GM19328 (cell line): ENCODE data around the gene SH3GL3.

Experiments
- ATAC-seq: cut with Tn5 transposase; IDR thresholded peaks from one replicate; pipeline ENCODE4 v1.9.1; 2021; ENCODE audit warnings: mild to moderate bottlenecking, moderate library complexity; ENCODE audit not compliant: unreplicated experiment

SH3GL3 gene

DNA sequence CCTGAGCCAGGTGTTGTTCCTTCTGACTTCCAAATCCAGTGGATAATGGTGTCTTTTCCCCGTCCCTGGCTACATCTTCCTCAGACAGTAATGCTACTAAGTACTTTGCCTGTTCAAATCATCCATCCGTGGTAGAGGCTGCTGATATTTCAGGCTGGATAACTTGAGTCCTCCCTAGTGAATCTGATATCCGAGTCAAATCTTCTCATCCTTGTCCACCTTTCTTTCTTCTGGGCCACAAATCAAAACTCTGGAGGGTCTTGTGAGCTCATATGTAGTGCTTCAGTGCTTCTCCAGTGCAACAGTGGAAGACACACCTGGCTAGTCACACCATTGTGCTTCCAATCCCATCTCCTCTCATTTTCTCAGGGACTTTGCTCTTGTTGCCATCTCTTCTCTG is 11.2 kb downstream of the SH3GL3 start:
- no peak for ATAC-seq

DNA sequence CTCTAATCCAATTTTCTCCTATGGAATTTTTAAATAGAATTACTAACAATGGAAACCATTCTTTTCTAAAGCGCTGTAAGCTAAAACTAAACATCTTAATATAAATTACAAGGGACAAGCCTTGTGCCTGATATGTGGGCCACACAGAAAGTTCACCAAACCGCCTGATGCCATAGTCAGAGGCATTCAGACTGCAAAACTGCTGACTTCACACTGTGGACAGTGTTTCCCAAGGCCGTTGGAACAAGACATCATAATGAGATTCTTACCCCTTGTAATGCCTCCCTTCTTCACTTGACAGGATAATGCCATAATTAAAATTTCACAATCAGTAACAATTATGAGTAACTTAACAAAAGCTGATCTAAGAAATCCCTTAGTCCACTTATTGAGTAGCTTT is 14.9 kb downstream of the SH3GL3 start:
- ATAC-seq = no peak

DNA sequence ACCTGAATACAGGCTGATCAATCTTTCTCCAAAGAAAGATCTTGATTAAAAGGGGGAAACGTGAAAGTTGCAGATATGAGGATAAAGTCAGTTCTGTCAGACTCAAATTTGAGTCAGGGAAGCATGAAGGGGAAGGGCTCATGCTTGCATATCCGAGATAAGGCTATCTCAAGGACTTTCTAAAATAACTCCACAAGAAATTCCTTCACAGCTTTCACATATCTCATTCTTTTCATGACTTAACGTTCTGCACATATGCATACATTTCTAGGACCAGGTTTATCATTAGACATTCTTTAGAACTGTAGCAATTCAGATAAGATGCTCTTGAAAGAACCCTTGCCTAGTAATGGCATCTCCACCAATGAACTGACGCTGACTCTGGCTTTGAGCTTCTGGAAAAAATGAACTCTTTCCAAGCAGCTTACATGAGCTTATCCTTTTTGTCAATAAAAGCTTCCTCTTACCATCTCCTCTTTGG is 15.9 kb downstream of the SH3GL3 start:
- no peak for ATAC-seq

DNA sequence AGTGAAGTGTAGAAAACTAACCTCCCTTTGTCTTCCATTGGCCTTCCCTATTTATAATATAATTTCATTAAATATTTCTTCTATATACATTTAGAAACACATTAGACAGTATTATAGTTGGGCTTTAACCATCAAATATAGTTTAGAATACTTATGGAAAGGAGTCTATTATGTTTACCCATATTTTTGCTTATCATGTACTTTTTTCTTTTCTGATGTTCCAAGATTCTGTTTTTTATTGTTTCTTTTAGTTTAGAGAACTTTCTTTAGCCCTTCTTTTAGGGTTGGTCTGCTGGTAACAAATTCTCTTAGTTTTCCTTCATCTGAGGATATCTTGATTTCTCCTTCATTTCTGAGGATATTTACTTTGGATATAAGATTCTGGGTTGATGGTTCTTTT is 23.7 kb downstream of the SH3GL3 start:
- ATAC-seq = no peak

DNA sequence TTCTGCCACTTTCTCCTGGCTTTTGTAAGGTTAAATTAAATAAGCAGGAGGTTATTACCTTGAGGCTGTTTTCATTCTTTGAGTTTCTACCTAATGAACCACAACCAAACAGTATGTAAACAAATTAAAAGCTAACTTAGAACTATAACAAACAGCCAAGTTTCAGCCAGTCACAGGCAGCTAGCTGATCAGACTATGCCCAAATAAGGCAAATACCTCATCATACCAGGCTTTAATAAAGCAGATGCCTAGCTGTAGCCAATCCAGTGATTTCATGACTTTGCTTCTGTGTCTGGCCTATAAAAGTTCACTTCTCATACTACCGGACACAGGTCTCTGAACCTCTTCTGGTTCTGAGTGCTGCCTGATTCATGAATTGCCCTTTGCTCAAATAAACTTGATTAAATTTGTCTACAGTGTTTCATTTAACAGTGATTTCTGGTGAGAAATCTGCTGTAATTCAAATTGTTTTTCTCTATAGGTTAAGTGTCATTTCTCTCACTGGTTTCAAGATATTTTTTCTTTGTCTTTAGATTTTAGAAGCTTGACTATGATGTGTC is 24.2 kb downstream of the SH3GL3 start:
- ATAC-seq = no peak

DNA sequence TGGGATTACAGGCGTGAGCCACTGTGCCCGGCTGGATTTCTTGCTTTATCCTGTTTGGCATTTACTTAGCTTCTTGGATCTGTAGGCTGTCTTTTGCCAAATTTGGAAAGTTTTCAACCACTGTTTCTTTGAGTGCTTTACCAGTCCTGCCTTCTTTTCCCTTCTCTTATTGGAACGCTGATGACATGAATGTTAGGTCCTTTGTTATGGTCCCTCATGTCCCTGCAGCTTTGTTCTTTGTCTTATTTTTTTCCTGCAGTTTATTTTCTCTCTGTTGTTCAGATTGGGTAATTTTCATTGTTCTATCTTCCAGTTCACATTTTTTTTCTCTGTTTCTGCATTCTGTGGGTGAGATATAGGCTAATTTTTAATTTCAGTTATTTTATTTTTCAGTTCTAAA is 25.0 kb downstream of the SH3GL3 start:
- no peak for ATAC-seq

DNA sequence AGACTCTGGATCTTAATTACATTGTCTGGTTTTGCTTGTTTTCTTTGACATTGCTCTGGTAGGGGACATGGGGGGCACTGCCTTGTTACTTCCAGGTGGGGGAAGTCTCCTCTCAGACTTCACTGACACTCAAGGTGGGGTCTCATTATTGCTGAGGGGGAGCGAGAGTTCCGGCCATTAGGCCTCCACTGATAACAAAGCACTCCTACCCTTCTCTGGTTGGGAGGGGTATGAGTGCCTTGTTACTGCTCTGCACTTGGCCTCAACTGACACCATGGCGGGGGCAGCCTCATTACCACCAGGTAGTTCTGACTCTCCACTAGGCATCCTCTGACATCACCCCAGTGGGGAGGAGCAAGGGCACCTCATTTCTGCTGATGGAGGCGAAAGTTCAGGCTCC is 25.7 kb downstream of the SH3GL3 start:
- ATAC-seq = no peak

DNA sequence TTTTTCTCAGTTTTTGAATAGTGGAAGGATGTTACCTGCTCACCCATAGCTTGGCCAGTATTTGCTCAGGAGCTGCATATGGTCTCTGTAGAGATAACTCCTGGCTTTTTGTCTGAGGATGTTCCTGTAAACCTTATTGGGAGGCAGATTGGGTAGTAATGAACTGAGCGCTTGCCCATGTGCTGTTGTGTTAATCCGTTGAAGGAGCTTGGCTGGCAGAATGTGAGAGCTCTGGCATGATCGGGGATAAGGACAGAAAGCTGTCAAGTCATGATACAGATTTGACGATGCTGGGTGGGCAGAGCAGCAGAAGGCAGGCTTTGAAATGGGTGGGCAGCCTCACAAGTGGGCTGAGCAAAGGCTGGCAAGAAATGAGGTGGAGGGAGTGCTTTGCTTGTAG is 27.4 kb downstream of the SH3GL3 start:
- ATAC-seq = no peak

DNA sequence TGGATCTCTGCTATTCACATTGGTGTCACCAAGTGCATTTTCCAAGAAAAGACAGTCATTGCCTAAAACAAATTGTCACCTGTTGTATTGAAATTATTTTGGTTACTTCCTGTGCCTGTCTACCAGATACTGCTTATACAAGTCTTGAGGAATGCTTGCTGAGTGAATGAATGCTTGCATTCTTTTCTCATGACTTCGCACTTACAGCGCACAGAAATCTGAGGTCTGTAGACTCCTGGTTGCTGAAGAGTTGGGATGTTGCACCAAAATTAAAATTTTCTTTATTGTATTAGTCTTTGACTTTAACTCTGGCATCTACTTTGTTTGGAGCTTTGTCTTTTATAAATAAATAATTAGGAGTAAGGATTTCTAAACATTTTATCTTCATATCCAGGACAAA is 28.4 kb downstream of the SH3GL3 start:
- no peak for ATAC-seq

DNA sequence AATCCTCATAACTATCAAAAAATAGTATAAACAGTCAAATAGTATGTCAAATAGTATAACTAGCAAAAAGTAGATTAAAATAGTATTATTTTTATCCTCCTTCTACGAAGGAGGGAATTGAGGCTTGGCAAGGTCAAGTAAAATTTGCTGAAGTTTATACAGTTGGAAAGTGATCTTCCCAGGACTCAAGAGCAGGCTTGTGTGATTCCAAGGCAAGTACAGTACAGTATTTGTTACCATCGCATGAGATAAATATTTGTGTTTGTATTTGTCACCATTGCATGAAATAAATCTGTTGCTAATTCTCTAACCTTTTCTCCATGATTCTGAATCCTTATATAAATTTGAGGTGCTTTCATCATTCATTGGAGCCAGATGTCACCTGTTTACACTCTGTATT is 28.9 kb downstream of the SH3GL3 start:
- ATAC-seq = no peak

DNA sequence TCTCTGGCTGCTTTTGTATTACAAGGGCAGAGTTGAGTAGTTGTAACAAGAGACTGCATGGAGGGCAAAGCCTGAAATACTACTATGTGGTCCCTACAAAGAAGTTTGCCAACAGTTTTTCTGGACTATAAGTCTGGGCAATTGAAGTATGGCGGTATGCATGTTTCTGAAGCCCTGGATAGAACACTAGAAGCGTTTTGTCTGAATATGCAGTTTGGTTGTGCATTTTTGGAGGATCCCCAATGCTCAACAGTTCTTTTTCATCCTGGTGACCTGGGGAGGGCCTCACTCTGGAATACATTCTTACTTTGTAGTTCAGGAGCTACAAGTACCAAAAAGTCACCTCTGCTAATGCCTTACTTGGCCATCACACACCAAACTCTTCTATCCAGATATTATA is 29.6 kb downstream of the SH3GL3 start:
- no peak for ATAC-seq

DNA sequence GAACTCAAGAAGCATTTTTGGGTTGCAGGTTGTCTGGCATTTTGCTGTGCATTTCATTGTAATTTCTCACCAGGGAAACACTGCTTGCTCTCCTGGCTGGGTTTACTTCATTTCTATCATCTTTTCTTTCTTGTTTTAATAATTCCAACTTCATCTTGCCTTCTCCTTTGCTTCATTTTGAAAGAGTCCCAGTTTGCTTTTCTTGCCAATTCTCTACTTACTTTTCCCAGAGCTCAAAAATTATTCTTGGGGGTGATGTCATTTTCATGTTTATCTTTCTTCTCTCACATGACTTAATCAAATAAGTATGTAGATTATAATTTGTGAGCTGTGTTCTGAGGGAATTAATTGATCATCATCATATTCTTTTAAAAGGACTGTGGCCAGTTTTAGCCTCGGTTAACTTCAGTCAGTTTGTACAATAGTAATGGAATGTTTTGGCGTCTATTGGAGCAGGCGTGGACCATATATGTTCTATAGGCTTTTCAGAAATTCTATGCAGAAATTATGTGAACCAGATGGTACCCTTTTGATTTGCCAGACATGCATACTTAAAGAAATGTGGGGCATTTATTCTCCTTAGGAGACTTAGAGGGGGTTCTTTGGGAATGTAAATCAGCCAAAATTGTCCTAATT is 30.1 kb downstream of the SH3GL3 start:
- no peak for ATAC-seq

DNA sequence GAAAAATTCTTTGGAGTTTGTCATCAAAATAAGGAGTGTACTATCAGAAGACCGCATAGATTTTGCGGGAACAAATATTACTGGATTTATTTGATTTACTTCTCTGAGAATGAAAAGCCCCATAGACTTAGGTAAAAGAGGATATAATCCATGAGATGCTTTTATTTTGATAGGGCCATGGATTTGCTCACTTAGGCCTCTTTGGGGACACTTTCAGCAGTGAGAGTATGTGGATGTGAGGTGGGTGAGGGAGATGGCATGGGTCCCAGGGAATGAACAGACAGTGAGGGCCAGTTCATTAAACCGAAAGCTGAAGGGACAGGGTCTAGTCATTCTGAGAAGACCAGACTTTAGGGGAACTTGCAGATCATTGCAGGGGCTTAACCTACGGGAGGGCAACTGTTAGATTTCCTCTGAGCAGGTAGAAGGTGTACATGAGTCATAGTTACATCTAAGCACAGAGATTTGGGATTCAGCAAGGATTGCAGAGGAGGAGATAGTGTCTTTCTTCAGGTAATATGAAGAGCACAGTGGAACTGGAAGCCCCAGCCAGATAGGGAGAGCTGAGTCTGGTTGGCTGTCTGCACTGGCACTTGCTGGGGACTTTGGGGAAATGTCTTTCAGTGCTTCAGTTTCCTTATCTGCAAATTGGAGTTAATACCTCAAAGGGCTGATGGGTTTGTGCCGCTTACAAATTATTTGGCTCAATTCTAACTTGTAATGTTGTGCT is 30.8 kb downstream of the SH3GL3 start:
- no peak for ATAC-seq

DNA sequence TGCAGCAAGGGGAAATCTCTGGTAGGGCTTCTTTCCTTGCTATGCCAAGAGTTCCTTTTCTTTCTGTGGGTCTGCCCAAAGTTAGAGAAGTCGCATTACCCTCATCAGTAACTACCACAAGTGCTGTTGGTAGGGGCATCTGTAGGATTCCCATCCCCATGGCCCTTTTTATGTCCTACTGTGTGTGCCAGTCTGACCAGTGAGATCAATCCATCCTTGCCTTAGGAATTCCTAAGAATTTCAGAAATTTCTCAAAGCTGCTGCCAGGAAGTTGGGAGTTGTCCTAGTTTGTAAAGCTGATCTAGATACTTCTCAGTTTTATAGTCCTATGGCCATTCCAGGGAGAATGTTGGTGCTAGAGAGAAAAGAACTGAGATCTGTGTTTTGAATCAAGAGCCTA is 36.5 kb downstream of the SH3GL3 start:
- ATAC-seq = no peak

DNA sequence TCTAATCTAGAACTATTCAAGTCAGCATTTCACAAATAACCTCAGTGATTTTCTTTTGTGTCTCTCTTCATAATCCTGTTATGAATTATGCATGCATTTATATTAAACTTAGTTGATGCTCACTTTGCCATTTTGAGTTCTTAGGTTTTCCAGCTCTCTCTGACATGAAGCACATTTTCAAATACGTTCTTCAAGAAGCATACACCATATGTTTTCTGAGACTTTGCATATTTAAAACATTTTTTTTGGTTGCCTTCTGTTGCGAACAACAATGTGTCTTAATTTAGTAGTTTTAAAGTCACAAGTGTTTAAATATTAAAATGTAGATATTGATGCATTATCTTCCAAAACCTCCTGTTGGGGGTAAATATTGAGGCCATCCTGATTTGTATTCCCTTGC is 37.5 kb downstream of the SH3GL3 start:
- no peak for ATAC-seq

DNA sequence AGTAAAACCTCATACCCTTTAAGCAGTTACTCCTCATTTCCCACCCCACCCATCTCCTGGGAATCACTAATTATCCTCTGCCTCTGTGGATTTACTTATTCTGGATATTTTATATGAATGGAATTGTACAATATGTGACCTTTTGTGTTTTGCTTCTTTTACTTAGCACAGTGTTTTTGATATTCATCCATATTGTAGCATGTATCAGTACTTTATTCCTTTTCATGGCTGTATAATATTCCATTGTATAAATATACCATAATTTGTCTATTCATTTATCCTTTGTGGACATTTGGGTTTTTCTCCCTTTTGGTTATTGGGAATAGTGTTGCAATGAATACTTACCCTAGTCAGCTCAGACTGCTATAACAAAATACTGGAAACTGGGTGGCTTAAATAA is 39.2 kb downstream of the SH3GL3 start:
- no peak for ATAC-seq

DNA sequence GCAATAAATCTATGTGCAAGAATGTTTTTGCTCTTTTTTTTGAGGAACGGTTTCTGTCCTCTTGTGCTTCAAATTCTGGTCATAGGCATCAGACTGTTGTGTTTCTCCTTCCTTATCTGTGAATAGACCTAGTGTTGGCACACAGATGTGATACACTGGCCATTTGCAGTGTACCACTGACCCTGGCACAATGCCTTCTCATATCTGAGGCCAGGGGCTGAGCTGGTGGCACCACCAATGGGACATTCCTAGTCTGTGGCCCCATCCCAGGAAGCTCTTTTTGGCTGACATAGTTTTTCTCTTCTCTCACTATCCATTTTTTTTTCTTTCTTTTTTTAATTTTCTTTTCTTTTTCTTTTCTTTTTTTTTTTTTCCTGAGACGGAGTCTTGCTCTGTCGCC is 40.4 kb downstream of the SH3GL3 start:
- no peak for ATAC-seq

DNA sequence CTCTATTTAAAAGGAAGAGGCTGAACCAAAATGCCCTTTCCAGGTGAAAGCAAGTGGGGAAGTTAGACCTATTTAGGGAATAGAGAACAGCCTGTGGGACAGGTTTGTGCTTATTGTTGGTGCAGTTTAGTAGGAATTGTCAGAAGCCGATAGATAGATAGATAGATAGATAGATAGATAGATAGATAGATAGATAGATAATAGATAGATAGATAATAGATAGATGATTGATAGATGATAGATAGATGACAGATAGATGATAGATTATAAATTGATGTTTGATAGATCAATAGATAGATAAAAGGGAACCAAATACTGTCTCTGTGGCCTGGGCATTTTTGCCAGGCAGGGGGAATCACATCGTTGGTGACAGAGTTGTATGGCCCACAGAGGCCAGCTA is 42.5 kb downstream of the SH3GL3 start:
- ATAC-seq = no peak

DNA sequence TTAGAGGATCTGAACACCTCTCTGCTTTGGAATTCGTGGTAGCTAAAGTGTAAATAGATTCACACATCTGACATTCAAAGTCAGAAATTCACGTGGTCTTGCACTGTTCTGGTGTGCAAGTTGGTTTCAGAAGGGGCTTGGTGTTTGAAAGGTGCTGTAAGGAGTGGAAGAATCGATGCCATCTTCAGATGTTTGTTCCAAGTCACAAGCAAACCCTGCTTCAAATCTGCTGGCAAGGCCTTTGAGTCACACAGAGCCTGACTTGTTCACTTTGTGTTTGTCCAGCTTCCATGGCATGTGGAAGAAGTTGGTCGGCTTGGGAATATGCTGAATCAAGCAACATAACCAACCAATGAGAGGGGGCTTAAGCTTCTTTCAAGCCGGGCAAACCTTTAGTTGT is 44.3 kb downstream of the SH3GL3 start:
- no peak for ATAC-seq

DNA sequence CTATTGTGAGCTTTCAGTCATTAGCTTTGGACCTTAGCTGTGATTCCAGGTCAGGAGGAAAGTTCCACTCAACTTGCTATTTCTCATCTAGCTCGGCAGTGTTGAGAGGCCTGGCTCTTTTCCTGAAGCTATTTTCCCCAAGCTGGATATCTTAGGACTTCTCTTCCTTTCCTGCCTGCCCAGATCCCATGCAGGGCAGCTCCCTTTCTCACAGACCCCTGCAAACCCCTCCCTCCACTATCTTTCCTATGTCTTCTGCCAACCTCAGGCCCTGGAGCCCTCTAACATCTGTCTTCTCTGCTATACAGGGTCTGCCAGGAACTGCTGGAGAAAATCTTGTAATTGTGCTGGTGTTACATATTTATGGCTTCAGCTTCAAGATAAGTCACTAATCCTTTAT is 49.6 kb downstream of the SH3GL3 start:
- ATAC-seq = no peak

DNA sequence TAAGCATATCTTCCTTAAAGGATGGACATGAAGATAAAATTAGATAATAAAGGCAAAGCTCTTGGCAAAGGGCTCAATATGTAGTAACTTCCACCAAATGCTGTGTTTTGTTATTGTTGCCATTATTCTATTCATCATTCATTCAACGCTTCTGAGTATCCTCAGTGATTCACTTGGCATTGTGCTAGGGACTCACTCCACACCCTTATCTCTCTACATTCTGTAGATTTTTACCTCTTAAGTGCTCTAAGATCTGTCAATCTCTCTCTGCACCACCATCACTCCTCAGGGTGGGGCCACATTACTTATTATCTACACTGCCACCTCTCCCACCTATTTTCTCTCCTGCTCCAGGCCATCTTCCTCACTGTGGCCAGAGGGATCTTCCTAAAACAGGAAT is 51.2 kb downstream of the SH3GL3 start:
- no peak for ATAC-seq

DNA sequence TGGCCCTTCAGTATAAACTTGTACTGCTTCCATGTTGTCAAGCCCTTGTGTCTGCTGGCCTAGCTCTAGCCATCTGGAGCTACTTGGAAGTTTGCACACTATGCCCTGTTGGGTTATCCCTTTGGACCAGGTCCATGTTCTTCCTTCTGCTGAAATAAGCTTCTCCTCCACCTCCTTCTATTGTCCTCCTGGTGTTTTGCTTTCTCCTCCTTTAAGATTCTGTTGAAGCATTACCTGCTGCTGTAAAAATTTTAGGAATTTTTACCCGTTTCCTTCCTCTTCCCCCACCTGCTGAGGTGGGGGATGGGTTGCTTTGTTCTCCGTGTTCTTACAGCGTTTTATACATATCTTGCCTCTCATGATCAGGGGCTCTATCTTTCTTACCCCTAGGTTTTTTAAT is 51.7 kb downstream of the SH3GL3 start:
- ATAC-seq = no peak

DNA sequence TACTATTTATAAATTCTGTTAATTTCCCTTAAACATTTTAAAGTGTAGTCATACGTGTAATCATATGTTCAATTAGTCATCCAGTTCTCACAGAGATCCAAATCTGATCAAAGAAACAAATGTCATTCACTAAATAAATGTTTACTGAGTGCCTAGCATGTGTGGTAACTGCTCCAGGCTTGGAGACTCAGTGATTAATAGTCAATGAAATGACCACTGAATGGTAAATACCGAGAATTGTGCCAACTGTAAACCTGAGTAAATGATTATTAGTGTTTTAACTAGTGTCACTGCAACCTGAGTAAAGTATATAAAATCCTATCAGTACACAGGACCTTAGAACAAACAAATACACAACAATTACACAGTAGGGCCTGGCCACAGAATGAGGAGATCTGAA is 52.3 kb downstream of the SH3GL3 start:
- ATAC-seq = no peak
